Fibroblast of skin of right biceps (primary cell): ENCODE measurements around the gene PAPLN.
"Not testable (repeated sequence)": the region's sequence is repeated elsewhere in the genome, so short reads cannot be mapped to it uniquely, and the experiment has no call there.

Source experiments
- DNase-seq: peaks from one replicate; pipeline ENCODE4 v3.0.0-alpha.2; 2013

The PAPLN gene, protein sequence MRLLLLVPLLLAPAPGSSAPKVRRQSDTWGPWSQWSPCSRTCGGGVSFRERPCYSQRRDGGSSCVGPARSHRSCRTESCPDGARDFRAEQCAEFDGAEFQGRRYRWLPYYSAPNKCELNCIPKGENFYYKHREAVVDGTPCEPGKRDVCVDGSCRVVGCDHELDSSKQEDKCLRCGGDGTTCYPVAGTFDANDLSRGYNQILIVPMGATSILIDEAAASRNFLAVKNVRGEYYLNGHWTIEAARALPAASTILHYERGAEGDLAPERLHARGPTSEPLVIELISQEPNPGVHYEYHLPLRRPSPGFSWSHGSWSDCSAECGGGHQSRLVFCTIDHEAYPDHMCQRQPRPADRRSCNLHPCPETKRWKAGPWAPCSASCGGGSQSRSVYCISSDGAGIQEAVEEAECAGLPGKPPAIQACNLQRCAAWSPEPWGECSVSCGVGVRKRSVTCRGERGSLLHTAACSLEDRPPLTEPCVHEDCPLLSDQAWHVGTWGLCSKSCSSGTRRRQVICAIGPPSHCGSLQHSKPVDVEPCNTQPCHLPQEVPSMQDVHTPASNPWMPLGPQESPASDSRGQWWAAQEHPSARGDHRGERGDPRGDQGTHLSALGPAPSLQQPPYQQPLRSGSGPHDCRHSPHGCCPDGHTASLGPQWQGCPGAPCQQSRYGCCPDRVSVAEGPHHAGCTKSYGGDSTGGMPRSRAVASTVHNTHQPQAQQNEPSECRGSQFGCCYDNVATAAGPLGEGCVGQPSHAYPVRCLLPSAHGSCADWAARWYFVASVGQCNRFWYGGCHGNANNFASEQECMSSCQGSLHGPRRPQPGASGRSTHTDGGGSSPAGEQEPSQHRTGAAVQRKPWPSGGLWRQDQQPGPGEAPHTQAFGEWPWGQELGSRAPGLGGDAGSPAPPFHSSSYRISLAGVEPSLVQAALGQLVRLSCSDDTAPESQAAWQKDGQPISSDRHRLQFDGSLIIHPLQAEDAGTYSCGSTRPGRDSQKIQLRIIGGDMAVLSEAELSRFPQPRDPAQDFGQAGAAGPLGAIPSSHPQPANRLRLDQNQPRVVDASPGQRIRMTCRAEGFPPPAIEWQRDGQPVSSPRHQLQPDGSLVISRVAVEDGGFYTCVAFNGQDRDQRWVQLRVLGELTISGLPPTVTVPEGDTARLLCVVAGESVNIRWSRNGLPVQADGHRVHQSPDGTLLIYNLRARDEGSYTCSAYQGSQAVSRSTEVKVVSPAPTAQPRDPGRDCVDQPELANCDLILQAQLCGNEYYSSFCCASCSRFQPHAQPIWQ

DNA sequence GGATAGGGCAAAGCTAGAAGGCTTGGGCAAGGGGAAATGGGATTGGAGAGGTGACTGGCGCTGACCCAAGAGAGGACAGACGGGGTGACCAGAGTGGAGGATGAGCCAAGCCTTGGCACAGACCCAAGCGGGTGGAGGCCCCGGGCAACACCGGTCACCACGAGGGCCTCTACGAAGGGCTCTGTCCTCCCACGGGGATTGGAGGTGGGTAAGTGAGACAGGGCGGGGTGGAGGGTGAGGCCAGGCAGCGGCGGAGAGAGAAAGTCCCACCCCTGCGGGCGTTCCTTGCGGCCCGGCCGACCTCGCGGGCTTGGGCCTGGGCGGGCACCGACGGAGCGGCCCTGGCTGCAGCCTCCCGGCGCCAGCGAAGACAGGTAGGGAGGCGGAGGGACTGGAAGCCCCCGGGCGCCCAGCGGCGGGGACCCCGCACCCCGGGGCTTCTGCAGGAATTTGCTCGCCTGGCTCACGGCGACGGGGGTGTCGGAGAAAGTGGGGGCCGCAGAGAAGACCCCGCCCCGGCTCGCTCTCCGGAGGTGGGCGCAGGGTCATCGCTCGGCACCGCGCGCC is at the start of gene PAPLN:
Gene PAPLN (plus strand): TSS at position 288 of the 567 bp plus-strand sequence. CDS start 2,273 bp downstream, outside the sequence.
- DNase-seq: no peak

DNA sequence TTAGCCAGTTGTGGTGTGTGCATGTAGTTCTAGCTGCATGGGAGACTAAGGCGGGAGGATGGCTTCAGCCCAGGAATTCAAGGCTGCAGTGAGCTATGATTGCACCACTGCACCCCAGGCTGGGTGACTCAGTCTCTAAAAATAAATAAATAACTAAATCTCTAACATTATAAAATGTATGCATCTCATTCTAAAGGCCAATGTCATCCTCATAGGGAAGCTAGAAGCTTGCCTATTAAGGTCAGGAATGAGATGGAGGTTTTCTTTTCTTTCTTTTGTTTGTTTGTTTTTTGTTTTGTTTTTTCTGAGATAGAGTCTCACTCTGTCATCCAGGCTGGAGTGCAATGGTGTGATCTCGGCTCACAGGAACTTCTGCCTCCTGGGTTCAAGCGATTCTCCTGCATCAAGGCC is 48.8 kb upstream of the PAPLN start:
- DNase-seq: peak; percentile 79

DNA sequence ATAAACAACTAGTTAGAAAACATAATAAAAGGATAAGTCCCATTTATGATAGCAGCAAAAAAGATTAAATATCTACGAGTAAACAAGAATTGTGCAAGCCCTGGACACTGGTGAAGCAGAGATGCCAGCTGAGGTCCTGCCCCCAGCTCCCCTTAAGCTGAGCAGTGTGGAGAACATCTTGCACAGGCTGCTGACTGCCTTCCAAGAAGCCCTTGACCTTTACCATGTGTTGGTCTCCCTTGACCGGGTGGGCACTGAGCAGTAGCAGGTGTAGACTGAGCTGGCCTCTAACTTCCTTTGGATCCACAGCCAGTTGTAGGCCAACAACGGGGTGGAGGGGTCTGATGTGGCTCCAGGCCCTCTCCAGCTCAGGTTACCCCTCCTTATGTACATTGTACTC is 47.7 kb upstream of the PAPLN start:
- no peak for DNase-seq

DNA sequence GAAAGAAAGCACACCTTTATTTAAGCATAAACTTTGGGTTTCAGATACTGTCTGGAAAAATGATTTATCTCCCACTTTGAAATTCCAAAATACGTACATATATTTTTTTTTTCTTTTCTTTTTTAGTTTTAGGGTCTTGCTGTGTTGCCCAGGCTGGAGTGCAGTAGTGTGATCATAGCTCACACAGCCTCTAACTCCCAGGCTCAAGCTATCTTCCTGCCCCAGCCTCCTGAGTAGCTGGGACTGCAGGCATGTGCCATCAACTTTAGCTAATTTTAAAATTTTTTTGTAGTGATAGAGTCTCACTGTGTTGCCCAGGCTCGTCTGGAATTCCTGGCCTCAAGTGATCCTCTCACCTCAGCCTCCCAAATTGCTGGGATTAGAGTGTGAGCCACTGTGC is 45.9 kb upstream of the PAPLN start:
- no peak for DNase-seq

DNA sequence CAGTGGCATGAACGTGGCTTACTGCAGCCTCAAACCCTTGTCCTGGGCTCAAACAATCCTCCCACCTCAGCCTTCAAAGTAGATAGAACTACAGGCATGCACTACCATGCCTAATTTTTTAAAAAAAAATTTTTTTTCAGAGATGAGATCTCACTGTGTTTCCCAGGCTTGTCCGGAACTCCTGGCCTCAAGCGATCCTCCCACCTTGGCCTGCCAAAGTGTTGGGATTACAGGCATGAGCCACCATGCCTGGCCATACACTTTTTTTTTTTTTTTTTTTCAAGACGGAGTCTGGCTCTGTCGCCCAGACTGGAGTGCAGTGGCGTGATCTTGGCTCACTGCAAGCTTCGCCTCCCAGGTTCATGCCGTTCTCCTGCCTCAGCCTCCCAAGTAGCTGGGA is 43.0 kb upstream of the PAPLN start:
- not testable (repeated sequence) for DNase-seq

DNA sequence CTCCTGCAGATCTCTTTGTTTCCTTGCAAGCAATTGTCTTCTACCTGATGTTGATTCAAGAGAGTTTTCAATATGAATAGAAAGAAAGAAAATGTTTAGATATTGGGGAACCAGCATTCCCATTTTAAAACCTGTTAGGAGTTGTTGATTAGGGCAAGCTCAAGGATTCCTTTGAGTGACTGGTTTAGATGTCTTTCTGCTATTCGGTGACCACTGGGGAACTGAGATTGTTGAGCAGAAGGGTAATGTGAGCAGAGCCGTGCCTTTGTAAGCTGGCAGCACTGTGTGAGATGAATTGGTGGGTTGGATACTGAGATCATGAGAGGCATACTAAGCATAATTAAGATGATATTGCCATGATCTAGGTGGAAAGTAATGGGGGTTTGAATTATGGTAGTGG is 39.1 kb upstream of the PAPLN start:
- no peak for DNase-seq

DNA sequence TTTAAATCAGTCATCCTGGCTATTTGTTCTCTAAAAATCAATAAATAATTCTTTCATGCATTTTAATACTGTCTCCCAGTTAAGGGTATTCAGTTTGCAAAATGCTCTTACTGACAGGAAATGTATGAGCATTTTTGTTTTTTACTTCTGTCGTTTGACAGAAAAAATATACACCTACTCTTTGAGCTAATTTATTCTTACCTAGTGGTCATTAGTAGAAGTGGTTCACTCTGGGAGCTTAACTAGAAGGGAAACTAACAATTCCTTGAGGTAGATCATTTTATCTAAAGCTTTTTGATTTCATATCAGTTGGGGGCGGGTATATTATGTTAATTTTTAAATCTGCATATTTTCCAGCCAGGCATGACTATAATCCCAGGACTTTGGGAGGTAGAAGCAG is 33.8 kb upstream of the PAPLN start:
- DNase-seq: no peak

DNA sequence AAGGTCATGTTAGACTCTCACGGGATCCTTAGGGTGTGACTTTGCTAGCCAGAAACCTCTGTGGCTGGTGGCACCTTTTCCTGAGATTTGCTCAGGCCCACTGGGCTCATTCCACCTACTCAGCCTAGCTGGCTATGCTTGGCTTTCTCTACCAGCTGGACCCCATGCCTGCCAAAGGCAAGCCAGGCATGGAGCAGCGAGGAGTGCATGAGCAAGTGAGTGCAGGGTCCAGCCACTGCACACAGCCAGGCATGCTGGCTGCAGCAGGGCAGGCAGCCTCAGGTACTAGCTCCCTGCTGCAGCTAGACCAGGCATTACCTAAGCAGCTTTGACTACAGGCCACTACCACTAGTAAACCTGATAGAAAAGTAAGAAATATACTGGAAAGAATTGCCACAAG is 29.7 kb upstream of the PAPLN start:
- no peak for DNase-seq

DNA sequence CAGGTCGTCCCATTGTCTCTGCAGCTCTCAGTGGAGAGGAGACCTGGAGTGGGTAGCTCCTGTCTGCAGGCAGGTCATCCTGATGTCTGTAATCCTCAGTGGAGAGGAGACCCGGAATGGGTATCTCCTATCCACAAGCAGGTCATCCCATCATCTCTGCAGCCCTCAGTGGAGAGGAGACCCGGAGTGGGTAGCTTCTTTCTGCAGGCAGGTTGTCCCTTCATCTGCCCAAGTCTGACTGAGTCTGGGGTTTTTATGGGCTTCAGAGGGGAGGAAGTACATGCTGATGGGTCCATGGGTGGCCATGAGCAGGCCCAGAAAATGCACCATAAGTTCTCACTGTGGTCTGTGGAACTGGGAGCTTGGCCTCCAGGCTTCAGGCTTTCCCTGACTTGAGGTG is 28.9 kb upstream of the PAPLN start:
- DNase-seq: no peak

DNA sequence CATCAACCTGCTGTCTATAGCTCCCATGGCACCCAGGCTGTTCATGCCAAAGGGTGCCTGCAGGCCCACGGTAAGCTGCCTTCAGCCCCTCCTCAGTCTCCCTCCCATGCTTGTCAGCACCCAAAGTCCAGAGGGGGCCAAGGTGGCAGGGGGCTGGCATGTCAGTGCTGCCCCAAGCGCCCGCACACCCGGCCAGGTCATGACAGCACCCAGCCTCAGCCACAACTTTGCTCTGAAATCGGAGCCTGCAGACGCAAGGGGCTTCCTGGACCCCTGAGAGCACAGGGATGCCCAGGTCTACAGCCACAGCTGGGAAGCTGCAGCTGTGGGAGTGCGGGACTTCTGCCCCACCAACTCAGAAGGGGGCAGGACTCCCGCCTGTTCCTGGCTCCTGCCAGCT is 28.5 kb upstream of the PAPLN start:
- DNase-seq: no peak

DNA sequence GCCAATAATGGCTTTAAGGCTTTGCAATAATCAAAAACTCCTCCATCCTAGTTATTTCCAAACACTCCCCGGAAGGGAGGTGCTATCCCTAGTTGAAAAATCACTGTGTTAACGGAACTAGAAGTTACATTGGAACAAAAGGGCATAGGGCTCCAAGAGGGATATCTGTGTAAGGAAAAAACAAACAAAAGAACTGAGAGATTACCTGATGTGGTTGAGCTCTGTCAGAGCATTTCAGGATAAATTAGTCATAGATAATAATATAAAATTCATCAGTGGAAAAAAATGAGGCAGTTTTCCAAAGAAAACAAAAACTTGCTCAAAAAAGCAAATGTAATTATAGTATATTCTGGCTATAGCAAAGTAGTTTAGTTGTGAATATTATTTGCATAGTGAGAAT is 27.4 kb upstream of the PAPLN start:
- peak; percentile 61 for DNase-seq

DNA sequence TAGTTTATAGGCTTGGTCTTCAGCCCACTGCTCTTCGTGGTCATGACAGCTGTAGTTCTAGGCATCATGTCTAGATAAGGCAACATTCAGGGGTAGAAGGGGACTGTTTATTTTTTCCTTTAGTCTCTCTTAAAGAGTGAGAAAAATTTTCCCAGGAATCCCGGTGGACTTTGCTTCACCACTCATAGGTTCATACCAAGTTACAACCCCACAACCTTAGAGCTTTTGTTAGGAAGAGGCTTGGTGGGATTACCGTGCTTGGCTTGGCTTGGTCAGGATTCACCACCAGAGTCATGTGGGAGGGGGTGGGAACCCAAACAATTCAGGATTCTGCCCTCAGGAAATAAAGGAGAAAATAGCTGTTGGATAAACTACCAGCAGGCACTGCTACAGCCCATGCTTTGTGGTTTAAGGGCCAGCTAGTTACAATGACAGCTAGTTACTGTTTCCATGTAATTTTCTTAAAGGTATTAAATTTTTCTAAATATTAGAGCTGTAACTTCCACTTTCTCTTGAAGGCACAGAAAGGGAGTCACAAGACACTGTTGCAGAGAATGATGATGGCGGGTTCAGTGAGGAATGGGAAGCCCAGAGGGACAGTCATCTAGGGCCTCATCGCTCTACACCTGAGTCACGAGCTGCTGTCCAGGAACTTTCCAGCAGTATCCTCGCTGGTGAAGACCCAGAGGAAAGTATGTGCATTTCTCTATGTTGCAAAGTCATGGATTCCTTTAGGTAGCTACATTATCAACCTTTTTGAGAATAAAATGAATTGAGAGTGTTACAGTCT is 25.9 kb upstream of the PAPLN start:
- DNase-seq: no peak

DNA sequence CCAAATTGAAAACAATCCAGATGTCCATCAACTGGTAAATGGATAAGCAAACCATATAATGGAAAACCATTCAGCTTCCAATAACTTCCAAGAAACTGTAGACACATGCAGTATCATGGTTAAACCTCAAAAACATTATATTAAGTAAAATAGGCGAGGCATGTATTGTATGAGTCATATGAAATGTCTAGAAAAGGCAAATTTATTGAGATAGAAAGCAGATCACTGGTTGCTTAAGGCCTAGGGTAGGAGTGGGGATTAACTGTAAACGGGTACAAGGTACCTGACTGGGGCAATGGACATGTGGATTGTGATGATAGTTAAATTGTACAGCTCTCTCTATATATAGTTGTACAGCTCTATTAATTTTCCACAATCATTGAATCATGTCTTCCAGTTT is 21.3 kb upstream of the PAPLN start:
- no peak for DNase-seq

DNA sequence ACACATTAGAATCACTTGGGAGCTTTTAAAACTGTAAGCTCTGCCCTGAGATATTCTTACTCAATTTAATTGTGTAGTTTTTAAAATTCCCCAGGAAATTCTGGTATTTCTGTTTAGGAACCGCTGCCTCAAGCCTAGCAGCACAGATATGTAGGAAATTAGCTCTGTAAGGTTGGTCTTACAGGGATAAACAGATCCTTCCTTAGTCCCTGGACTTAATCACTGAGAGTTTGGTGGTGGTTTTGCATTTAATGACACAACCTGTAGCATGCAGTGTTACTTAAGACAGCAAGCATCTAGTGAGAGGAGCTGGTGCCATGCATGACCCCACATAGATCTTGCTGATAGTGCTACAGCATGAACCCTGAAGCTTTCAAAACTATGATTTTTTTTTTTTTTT is 19.9 kb upstream of the PAPLN start:
- DNase-seq: no peak

DNA sequence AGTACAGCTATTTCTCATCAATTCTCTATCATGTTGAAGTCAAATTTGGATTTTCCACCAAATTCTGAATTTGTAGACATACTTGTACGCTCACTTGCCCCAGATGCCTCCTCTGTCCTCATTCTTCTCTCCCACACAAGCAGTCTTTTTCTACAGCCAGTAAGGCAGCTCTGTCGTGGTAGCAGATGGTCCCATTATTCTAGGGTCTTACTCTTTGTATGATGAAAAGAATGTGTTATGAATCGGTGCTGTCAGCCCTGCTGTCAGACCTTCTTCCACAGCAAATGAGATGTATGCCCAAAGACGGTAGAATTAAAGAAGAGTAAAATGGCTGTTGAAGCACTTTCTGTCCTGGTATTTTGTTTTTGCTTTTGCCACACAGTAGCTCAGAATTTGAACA is 17.2 kb upstream of the PAPLN start:
- DNase-seq: no peak

DNA sequence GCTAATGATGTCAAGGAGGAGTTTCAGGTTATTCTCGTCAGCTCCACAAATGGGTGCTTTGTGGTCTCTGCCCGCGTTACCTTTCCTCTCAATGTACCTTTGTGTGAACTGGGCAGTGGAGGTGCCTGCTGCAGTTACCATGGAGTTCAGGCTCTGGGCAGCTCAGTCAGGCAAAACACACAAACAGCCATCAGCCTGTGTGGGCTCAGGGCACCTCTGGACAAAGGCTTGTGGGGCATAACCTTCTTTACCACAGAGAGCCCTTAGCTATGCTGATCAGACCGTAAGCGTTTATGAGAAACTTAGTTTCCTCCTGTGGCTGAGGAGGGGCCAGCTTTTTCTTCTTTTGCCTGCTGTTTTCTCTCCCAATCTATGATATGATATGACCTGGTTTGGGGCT is 16.7 kb upstream of the PAPLN start:
- DNase-seq: no peak

DNA sequence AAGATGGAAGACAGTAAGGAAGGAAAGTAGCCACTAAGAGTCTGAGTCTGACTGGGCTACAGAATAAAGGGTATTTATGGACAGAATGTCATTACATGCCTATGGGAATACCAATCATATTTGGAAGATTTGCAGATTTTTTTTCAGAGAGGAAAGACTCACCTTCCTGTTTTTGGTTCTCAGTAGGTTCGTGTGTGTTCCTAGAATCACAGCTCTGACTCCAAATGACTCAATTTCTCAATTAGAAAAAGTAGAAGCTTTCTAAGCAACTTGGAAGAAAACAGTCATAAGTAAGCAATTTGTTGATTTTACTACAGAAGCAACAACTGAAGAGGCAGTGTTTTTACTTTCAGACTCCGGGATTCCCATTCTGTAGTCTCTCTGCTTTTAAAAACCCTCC is 15.4 kb upstream of the PAPLN start:
- DNase-seq: peak; percentile 70

DNA sequence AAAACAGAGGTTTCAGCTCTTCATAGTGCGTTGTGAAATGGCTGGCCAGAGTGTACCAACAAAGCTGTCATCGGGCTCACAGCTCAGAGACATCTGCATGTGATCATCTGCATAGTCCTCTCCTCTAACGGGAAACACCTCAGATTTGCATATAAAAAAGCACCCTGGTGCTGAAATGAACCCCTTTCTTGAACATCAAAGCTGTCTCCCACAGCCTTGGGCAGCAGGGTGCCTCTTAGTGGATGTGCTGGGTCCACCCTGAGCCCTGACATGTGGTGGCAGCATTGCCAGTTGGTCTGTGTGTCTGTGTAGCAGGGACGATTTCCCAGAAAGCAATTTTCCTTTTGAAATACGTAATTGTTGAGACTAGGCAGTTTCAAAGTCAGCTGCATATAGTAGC is 14.3 kb upstream of the PAPLN start:
- no peak for DNase-seq

DNA sequence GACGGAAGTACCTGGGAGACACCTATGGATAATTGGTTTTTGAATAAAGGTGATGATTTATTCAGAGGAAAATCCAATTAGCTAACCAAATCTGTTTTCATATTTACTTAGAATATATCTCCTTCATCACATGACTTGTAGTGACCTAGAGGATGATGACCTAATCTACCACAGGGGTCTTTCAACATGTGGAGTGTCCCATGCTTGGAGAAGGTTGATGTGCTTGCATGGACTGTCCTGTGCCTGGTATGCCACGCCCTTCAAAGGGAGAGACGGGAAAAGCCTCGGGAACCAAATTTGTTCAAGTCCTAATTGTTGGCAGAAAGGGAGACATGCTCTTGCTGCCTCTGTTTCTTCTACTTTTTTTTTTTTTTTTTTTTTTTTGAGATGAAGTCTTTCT is 11.8 kb upstream of the PAPLN start:
- no peak for DNase-seq

DNA sequence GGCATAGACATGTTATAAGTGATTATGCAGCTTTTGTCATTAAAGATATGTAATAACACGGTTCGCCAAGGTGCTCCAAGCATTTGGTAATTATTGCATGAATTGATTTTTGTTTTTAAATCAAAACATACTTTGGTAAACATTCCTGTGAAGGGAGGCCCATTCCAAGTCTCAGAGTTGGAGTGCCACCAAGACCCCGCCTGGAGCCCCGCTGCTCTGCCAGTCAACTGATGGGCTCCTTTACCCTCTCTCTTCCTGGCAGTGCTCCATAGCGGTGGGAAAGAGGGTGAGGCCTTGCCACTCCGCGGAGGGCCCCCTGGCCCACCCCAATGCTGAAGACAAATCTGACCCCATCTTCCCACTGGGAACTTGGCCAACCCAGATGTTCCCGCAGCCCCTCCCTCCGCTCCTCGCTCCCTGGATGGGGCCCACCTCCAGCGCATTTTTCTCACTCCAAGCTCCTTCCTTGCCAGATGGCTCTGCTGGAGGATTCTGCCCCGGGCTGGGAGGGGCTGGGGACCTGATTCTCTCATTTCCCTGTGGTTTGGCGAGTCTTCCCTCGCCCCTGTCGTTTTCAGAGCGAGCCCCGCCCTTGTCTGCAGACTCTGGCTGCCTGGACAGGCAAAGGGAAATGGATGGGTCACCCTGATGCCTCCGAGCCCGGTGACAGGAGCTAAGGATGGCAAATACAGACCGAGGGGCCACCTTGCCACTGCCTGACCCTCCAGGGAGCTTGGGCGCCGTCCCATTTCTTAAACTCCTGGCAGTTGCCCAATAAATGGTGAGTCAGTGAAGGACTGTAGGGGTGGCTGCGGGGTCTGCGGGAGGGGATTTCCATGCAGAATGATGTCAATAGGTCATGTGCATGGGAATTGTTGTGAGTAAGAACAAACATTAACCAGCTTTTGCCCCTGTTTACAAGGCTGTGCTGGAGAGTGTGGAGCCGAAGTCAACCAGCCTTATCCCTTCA is 9.2 kb upstream of the PAPLN start:
- peak; percentile 86 for DNase-seq

DNA sequence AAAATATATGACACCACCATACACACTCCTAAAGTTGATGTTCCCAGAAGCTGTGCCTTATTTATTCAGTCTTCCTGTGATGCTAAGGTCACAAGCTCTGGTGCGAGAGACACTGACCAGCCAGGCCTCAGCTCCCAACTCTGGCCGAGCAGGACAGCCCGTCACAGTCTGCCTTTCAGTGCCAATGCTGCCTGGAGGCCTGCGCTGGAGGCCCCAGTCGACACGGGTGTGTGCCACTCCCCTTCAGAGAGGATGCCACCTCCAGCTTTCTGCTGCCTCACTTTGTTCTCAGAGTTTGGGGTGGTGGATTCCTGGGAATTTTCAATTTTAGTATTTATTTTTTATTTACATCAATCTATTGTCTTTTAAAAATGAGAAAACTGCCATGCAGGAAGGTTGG is 7.3 kb upstream of the PAPLN start:
- DNase-seq: no peak
